ENCODE results near the gene SEL1L3.

SEL1L3 gene

DNA sequence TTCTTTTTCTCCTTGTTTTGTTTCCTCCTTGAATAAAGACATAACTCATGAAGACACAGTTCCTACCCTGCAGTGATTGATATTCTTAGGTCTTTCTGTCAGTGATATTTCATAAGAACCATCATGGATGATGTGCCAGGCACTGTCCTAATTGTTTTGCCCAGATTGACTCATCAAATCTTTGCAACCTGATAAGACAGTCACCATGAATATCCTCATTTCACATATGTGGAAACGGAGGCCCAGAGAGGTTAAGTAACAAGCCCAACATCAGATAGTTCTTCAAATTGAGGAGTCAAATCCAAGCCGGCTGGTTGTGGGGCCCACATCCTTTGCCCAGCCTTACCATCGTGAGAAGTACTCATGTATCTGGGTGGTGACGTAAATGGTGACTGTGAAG, 69.9 kb downstream of the SEL1L3 start:
- DNase-seq (ENCODE audit: low read depth in 2 of 2), result no peak

DNA sequence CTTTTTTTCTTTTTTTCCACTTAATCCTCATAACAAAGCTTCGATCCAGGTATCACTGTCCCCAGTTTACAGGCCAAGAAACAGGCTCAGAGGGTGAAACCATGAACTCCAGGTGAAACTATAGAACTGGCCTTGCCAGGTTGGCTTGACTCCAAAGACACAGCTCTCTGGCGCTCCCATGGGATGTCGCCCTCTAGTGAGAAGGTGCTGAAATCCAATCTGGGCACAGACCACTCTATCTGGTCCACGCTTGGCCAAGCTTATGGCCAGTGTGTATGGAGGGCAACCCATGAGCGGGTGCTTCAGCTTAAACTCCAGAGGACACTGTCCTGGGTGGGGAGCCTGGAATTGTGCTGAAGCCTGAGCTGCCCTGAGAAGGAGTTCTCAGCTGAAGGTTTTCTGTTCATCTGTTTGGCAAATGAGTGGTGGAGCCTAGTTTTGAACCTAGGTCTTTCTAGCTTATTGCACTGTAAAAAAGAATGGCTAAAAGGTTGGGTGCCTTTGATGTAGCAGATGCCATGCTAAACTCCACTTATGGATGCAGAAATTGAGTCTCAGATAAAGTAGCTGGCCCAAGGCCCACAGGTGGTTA, 70.5 kb downstream of the SEL1L3 start:
- no peak for DNase-seq (ENCODE audit: low read depth in 2 of 2)

DNA sequence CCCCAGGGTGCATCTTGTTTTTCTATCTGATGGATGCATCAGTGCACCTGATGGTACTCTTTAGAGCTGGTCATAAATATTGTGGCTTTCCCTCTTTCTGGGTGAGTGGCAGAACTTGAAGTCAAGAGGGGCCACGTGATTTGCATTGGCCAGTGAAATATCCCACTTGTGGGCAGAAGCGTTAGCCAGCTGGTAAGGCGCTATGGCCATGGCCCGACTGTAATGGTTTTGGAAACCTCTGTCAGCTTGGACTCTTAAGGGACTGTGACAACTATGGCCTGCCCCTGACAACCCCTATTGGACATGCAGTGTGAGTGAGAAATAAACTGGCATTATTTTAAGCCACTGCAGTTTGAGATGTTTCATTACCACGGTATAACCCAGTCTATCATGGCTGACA, 72.8 kb downstream of the SEL1L3 start:
- no peak for DNase-seq (ENCODE audit: low read depth in 2 of 2)

DNA sequence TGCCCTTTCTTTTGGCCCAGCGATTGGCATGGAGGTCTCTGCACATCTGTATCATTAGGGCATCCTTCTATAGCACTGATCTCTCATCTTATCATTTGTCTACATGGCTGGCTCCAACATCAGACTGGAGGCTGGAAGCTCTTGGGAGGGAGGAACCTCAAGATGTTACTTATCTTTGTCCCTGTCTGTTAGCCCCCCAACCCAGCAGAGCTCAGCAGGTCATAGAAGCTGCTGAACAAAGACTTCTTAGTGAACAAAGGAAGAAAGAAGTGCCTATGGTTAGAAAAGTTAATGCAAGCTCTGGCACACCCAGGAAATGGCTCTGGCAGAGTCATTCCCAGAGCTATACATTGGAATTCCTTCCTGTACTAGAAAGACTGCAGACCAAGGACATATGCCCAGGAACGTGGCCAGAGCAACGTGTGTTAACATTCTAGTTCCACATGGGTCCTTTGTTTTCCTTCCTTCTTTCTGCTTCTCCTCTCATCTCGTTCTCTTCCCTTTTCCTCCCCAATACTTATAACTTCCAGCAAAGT, 74.0 kb downstream of the SEL1L3 start:
- DNase-seq (ENCODE audit: low read depth in 2 of 2), result no peak

DNA sequence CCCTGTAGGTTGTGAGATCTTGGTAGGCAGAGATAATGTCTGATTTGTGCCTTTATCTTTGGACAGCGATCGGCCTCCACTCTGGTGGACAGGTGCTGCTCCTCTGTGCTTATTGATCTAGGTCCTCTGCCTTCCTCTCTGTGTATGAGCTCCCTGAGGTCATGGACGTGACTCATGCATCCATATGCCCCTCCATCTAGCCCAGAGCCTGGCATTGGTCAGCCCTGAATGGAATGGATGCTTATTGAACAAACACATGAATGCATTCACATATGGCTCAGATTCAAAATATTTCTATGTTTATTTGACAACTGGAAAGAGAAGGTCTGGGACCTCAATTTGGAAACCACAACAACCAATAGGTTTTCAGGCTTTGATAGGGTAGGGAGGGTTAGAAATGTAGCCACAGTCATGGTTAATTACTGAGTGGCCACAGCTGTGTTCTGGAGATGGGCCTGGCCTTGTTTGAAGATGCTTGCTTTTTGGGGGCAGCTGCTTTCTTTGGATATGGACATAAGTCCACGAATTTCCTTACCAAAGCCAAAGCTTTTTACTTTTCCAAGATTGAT, 76.2 kb downstream of the SEL1L3 start:
- DNase-seq (ENCODE audit: low read depth in 2 of 2), result no peak

DNA sequence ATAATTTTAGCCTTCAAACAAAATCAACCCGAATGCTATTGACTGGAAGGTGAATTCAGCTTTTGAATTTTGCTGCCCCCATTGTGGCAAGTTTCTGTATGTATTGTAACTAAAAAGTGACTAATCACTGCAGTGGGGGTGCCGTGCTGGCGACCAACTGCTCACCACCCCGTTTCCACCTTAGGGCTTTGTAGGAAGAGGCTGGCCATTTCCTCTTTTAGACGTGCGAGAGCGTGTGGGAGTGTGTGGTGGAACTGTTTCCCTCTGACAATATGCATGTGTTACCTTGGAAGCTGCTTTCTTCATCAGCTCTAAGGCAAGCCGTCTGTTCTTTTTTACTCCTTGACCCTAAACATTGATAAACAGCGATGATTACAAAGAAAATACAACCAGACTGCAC, 78.8 kb downstream of the SEL1L3 start:
- DNase-seq (ENCODE audit: low read depth in 2 of 2), result no peak

DNA sequence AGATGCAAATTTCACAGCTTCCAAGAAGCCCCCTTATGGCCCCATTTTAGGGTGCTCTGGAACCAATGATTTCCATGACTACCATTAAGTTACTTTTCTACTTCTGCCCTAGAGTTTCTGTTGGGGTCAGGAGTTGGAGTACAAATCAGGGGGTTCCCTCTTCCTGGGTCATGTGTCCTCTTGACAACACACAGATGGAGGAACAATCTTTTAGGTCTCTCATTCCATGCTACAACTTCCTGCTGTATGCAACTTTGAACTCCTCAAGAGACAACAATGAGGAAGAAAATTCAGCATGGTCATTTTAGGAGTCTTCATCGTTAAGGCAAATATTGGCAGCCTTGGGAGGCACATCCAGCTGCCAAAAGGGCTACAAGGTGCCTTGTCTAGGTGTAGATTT, 79.7 kb downstream of the SEL1L3 start:
- no peak for DNase-seq (ENCODE audit: low read depth in 2 of 2)

DNA sequence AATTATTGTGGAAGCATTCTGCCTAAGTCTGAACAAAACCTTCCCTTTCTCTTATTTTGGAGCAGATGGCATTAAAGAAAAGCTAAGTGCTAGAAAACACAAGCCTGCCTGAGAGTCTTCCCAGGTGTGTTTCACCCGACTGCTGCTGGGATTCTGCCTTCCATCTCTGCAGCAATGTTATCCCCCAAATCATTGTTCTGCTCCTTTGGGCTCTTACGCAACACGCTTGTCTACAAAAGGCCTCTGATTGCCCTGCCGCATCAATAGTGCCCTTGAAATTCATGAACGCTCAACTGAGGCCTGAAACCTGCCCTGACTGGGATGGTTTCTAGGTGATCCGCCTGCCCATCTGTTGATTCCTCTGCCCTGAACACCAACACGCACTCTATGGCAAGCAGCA, 80.3 kb downstream of the SEL1L3 start:
- DNase-seq (ENCODE audit: low read depth in 2 of 2), result no peak

DNA sequence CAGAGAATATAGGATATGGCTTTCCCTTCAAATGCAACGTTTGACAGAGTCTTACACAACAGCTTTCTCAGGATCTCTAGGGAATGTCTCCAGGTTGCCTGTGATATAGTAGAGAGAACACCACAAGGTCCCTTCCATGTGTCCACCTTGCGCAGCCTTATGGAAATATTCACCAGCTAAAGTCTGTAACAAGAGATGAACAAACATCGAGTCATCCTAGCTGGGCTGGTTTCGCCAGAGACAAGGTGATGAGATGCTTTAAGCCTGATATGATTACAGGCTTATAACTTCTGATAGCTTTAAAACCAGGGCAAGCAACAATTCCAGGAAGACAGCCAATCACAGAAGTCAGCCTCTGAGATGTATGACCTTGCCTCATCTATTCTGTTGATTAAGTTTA, 83.8 kb downstream of the SEL1L3 start:
- no peak for DNase-seq (ENCODE audit: low read depth in 2 of 2)

DNA sequence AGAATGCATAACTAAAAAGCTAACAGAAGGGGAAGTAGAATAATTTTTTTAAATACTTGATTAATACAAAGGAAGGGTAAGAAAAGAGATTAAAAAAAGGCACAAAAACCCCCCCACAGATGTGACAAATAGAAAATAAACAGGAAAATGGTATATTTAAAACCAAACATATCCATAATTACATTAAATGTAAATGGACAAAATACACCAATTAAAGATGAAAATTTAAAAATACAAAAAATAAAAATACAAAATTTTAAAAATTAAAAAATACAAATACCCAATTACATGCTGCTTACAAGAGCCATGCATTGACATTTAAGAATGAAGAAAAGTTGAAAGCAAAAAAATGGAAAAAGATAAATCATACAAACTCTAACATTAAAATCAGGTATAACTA, 86.0 kb downstream of the SEL1L3 start:
- no peak for DNase-seq (ENCODE audit: low read depth in 2 of 2)

DNA sequence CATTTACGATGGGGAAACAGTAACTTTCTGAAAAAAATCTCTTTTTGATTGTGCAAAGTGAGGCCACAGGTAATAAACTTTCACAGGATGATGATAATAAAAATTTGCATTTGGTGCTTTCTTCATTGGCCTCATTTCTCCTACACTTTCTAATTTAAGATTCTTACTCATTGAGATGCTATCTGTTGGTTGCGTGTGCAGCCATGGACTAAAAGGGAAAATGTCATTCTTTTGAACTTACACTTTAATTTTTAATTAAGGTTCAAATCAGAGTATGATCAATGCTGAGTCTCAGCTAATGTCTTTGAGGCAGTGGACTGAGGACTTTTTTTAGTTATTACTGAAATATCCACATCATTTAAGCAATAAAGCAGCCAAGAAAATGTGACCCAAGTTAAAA, 87.6 kb downstream of the SEL1L3 start:
- DNase-seq (ENCODE audit: low read depth in 2 of 2), result no peak

DNA sequence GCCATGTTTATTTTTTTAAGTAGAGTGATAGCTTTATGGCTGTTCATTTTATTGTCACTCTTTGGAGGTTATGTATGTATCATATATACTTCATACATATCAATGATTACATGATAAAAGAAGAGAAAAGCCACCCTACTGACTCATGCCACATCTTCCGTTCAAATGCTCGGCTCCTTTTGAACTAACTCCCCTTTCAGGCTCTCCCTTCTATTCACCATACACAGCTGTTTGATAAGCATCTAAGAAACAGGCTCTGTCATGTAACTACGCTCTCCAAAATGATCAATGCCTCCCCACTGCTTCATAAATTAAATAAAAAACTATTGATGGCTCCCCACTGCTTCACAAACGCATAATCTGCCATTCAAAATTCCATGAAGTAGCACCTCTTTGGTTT, 89.4 kb downstream of the SEL1L3 start:
- no peak for DNase-seq (ENCODE audit: low read depth in 2 of 2)

DNA sequence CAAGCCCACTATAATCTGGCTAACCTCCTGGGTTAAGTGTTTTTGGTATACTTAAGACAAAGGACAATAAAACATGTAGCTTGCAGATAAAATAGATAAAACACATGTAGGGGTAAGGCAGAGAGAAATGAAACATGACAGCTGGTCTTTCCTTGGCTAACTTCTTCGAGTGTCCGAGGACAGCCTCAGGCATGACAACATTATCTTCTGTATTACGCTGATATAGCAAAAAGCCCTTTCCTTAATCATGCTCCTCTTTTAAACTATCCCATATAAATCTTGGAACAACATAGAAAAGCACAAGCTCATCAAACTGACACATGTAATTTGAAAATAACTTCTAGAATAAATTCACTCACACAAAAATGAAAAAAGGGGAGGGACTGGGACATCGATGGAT, 91.1 kb downstream of the SEL1L3 start:
- no peak for DNase-seq (ENCODE audit: low read depth in 2 of 2)

DNA sequence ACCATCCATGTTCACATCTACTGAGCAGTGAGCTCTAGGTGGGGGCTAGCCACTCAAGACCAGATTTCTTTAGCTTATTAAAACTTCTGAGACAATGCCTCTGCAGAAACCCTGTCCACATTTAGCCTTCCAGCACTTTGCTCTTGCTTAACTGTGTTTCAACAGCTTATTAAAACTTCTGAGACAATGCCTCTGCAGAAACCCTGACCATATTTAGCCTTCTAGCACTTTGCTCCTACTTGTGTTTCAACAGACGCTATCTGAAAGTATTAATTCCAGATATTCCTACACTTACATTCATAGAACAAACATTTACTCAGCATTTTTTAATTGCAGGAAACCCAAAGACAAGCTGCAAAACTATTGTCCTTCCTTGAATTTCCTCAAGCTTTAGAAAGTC, 91.9 kb downstream of the SEL1L3 start:
- DNase-seq (ENCODE audit: low read depth in 2 of 2), result no peak

DNA sequence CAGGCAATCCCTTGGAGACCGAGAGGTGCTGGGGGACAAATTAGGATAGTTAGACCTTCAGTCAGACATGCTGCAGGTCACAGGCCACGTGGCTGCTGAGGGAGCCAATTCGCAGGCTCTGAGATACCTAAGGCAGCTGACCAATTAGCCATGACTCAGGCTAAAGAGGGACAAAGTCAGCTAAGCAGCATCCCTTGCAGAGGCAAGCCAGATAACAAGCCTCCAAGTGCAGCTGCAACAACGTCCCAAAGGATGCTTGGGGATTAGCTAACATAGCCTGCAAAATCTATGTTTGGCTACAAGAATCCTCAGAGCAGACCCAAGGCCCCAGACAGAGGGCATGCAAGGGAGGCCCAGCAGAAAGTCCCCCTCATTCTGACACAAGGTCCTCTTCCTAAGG, 93.5 kb downstream of the SEL1L3 start:
- no peak for DNase-seq (ENCODE audit: low read depth in 2 of 2)

DNA sequence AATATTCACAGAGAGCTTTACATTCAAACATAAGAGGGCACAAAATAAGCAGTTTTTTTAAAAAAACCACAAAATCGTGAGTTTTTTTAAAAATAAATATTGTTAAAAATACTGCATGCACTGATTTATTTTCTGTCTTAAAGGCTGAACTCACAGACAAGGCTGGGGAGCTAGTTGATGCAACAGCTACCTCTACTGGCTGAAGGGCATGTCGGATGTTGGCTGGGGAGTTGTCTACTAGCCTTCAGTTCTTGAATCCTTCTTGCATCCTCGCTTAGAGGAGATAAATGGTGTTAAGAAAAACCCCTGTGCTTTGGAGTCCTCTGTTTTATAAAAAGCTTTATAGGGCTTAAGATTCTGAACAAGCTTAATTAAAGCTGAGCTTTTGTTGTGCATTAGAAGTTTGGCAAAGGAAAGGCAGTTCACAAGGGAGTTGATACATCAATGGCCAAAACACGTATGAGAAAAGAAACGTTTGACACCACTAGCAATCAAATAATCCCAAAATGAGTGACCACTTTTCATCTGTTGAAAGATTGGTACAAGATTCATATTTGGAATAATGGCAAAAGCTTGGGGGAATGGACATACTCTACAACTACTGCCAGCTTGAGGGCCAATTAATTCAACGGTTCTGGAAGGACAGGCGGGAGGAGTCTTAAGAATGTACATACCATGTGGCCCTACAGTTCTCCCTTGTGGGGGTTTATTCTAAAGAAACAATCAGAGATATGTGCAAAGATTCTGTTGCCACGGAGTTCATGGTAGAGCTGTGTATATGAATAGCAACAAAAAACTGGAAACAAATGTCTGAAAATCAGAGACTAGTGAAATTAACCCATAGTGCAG, 94.7 kb downstream of the SEL1L3 start:
- DNase-seq (ENCODE audit: low read depth in 2 of 2), result no peak

DNA sequence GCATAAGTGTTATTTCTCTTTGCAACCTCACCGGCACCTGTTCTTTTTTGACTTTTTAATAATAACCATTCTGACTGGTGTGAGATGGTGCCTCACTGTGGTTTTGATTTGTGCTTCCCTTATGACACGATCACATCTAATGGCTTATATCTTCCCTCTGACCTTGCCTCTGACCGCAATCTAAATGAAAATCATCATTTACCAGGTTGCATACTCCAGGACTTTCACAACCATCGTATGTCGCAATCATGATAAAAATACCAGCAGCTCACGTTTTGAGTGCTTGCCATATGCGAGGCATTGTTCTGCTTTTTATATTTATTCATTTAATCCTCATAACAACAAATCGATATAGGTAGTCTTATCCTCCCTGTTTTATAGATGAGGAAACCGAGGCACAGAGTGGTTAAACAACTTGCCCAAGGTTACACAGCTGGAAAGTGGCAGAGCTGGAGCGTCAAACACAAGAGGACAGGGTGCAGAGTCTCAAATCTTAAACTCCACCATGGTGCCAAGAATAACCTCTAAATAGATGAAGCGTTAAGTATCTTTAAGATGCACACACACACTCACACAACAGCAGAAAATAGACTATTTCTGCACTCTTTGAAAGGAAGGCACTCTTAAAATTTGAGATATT, 102.2 kb downstream of the SEL1L3 start:
- no peak for DNase-seq (ENCODE audit: low read depth in 2 of 2)

DNA sequence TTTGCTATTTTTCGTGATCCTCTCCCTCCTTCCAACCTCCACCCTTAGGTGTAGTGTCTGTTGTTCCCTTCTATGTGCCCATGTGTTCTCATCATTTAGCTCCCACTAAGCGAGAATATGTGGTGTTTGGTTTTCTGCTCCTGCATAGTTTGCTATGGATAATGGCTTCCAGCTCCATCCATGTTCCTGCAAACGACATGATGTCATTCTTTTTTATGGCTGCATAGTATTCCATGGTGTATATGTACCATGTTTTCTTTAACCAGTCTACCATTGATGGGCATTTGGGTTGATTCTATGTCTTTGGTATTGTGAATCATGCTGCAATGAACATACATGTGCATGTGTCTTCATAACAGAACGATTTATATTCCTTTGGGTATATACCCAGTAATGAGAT, 102.7 kb downstream of the SEL1L3 start:
- no peak for DNase-seq (ENCODE audit: low read depth in 2 of 2)

DNA sequence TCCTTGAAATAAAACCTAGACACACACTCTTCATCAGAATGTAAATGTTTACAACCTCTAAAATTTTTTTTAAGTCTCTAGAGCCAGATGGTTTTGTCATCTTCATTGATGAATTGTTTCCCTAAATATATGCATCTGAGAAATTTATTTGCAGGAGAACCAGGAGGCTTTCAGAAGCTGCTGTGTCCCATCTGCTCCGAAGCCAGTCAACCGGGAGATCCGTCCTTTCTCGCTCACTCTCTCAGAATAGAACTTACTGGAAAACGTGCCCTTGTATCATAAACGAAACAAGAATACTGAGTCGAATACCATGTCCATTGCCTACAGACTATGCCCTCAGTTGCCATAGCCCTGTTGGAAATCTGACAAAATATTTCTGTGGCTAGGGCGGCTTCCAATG, 103.7 kb downstream of the SEL1L3 start:
- no peak for DNase-seq (ENCODE audit: low read depth in 2 of 2)

DNA sequence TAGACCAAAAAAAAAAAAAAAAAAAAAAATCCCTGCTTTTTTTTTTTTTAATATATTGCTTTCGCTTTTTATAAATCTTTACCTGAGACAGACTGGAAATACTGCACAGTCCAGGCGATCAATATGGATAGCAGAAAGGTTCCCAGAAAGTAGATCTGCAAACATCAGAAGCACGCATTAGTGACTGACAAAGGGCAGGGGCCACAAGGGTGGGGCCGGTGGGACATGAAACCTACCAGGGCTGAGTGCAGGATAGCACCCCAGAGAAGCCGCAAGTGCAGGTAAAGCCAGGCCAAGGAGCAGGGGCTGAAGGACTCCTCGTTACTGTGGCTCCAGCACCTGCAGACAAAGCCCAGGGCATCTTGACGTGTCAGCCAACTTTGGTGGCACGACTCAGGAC, 105.3 kb downstream of the SEL1L3 start:
- DNase-seq (ENCODE audit: low read depth in 2 of 2), result no peak

DNA sequence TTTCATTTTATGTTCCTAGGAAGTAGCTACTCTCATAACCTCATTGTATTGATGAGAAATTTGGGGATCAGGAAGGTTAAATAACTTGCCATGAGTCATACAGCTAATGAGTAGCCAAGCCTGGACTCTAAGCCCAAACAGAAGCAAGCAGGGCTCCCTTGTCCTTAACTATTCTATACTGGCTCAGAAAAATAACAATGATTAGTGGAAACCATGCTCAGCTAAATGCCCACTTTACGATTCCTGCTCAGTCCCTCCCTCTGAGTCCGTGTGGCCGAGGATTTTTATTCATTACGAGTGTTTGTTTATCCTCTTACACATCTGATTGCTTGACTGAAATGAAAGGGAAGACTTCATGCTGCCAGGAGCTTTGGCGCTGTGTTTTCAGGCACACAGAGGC, 106.3 kb downstream of the SEL1L3 start:
- no peak for DNase-seq (ENCODE audit: low read depth in 2 of 2)

DNA sequence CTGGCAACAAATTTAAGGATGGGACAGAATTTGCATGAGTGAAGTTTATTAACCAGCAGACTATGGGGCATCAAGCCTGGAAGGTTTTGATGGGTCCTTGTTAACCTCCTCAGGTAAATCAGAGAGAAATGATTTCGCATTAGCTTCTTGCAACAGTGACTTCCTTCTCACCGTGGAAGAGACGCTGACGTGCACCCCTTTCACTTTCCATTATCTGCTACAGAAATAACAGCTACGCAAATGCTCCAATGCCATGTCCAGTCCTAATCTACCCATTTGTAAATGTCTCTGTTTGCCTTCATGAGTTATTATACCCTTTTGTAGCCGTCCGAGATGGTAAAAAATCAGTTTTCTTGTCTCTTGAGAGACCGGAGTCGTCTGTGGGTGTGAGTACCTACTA, 106.9 kb downstream of the SEL1L3 start:
- no peak for DNase-seq (ENCODE audit: low read depth in 2 of 2)

DNA sequence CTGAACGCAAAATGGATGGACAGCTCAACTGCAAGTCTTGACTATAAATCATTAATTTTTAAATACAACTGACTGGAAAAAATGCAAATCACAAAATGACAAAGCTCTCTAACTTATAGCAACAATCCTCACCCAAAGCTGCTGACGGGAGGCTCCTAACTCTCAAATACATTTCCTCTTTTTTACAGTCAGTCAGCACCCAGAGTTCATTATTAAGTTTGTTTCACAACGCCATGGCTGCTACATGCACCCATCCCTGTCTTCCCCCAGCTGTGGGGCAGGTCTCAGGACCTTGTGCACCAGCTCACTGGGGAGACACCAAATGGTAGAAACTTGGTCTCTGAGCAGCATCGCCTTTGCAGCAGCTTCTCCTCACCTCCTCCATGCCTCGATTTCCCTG, 109.5 kb downstream of the SEL1L3 start:
- DNase-seq (ENCODE audit: low read depth in 2 of 2), result no peak
